ENCODE results near the gene CMPK1.

- TF ChIP-seq ZSCAN29 (IDR thresholded peaks at IDR 0.05): no peak
- no peak for TF ChIP-seq RAD21 (IDR thresholded peaks at IDR 0.05; ENCODE audit: insufficient read depth, low read depth, low read length)
- TF ChIP-seq POLR2AphosphoS2 (IDR thresholded peaks at IDR 0.05; ENCODE audit: low read depth, low read length): no peak
- no peak for TF ChIP-seq POLR2AphosphoS5 (IDR thresholded peaks at IDR 0.05; ENCODE audit: low read length)
- TF ChIP-seq CTCF (IDR thresholded peaks at IDR 0.05 in 2 of 3, conservative IDR thresholded peaks at IDR 0.05 in 1 of 3; ENCODE audit: control insufficient read depth in 2 of 3, extremely low read depth in 1 of 3, insufficient read depth in 1 of 3, low read depth in 3 of 3, low read length in 3 of 3): no peak
- TF ChIP-seq SRF (IDR thresholded peaks at IDR 0.05; ENCODE audit: low read depth in 2 of 2, low read length in 2 of 2): no peak
- TF ChIP-seq RCOR1 (conservative IDR thresholded peaks at IDR 0.05; ENCODE audit: low read depth, low read length): no peak
Observed at GRCh38 chr1:47338249-47339077, 4.9 kb downstream of the CMPK1 start.
